Mucosa of descending colon (tissue), 3 donors: ENCODE data around the gene RNF128. TPM values are rescaled to one million over a fixed set of nuclear protein-coding genes. Genes with fewer than 3 reads are reported as not detected.
"Not testable (repeated sequence)": the region's sequence is repeated elsewhere in the genome, so short reads cannot be mapped to it uniquely, and the experiment has no call there.

ENCODE experiments used
- ATAC-seq: fragments of 200-7000 bp; cut with Tn5 transposase; one replicate; pipeline ENCODE4 v1.9.1; 2020; ENCODE audit warnings: mild to moderate bottlenecking, moderate library complexity
- DNase-seq, 3 donors: peaks; one replicate each; pipeline ENCODE4 v3.0.0-alpha.2; 2020
- H3K36me3 ChIP-seq: fragments of 200-600 bp; one replicate; pipeline ENCODE4 v1.8.0; 2021; ENCODE audit warnings: low read depth, mild to moderate bottlenecking
- H3K4me1 ChIP-seq: fragments of 200-600 bp; one replicate; pipeline ENCODE4 v1.8.0; 2021; ENCODE audit warnings: low read depth, mild to moderate bottlenecking
- H3K4me3 ChIP-seq: fragments of 200-600 bp; one replicate; pipeline ENCODE4 v1.8.0; 2021; ENCODE audit warnings: mild to moderate bottlenecking
- H3K9me3 ChIP-seq: fragments of 200-600 bp; one replicate; pipeline ENCODE4 v1.8.0; 2021; ENCODE audit warnings: mild to moderate bottlenecking
- intact Hi-C, 2 donors: fragments of 100-400 bp; cut with DNase I in 1 of 2; cut with micrococcal nuclease in 1 of 2; formaldehyde crosslinking; loops; one replicate each; pipeline versions ENCODE4 v1.11.0 to v1.11.1; 2022; cut with DNase I, micrococcal nuclease
- total RNA-seq, 3 donors: library from RNA; stranded (reverse); fragmentation: NEBNext Ultra II Directional in 2 of 3; extraction: Animal tissue kit (Norgen Biotek cat#: 25700) in 2 of 3; gene quantifications; one replicate each; pipeline versions ENCODE4 v1.2.1 to v1.2.4, GENCODE V29; 2021 to 2023
- TF ChIP-seq, protein P1 (sequence below): fragments of 200-600 bp; IDR thresholded peaks from one replicate; pipeline ENCODE4 v1.8.0; 2022; ENCODE audit warnings: antibody characterized with exemption, mild to moderate bottlenecking
- donor health status: DM: no; HTN: no; CAD: no; lungs with moderate emphysema.
- donor health status: DM: no; HTN: no; CAD: no.
- donor health status: DM: no; HTN: yes; CAD: no.

Gene RNF128
- total RNA-seq, 3 donors from 2014 or later = 13.5 to 51.5 (median 25.5) TPM

DNA sequence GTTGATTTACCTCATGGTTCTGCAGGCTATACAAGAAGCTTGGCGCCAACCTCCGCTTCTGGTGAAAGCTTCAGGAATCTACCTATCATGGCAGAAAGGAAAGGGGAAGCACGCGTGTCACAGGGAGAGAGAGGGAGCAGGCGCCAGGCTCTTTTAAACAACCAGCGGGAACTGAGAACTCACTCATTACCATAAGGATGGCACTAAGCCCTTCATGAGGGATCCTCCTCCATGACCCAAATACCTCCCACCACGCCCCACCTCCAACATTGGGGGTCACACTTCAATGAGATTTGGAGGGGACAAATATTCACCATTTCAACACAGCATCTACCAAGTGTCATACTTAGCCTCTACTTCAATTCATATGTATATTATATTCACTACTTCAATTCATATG, 57.2 kb downstream of the RNF128 start:
- Histone ChIP-seq H3K36me3 (no peaks in the 10 kb centered on the region), H3K4me1 (peaks cover 2% of the 10 kb centered on the region), H3K4me3 (no peak overlapping the region), H3K9me3 (no peaks in the 10 kb centered on the region)
- intact Hi-C loops = no loop called here
- no peak for DNase-seq
- TF ChIP-seq, protein P1, sequence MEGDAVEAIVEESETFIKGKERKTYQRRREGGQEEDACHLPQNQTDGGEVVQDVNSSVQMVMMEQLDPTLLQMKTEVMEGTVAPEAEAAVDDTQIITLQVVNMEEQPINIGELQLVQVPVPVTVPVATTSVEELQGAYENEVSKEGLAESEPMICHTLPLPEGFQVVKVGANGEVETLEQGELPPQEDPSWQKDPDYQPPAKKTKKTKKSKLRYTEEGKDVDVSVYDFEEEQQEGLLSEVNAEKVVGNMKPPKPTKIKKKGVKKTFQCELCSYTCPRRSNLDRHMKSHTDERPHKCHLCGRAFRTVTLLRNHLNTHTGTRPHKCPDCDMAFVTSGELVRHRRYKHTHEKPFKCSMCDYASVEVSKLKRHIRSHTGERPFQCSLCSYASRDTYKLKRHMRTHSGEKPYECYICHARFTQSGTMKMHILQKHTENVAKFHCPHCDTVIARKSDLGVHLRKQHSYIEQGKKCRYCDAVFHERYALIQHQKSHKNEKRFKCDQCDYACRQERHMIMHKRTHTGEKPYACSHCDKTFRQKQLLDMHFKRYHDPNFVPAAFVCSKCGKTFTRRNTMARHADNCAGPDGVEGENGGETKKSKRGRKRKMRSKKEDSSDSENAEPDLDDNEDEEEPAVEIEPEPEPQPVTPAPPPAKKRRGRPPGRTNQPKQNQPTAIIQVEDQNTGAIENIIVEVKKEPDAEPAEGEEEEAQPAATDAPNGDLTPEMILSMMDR = no peak
- ATAC-seq = no peak

DNA sequence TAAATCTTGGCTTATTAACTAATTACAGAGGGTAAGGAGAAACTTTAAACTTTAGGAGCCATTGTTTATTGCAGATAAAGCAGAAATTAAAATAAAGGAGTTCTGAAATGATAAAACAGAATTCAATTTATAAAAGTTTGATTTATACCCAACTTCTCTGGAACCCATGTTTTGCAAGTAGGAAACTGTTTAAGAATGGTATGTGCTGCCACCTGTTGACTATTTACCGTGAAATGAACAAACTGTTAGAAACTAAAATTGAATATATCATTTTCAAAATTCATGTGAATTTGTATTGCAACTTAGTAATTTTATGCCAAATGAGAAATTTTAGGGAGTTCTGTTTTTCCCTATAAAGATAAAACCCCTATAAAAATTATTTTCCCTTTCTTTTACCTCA, 65.0 kb downstream of the RNF128 start:
- DNase-seq = peak in 1 of 3 donors; percentile 37
- no peaks in the 10 kb centered on the region for H3K36me3 ChIP-seq
- TF ChIP-seq, protein P1 = no peak
- H3K9me3 ChIP-seq = no peaks in the 10 kb centered on the region
- intact Hi-C loops = no loop called here
- no peak for ATAC-seq
- no peak overlapping the region for H3K4me3 ChIP-seq
- H3K4me1 ChIP-seq = no peaks in the 10 kb centered on the region

GRCh38 chrX:106802063-106802387, 75.5 kb downstream of the RNF128 start:
- H3K4me1 ChIP-seq = no peaks in the 10 kb centered on the region
- H3K36me3 ChIP-seq = no peaks in the 10 kb centered on the region
- DNase-seq (peak in 2 of 3 donors; percentile 23 to 26), ATAC-seq (peak; percentile 59)
- H3K4me3 ChIP-seq = peak overlapping the region; percentile 26
- TF ChIP-seq, protein P1 = no peak
- no peaks in the 10 kb centered on the region for H3K9me3 ChIP-seq
- intact Hi-C loops = no loop called here

DNA sequence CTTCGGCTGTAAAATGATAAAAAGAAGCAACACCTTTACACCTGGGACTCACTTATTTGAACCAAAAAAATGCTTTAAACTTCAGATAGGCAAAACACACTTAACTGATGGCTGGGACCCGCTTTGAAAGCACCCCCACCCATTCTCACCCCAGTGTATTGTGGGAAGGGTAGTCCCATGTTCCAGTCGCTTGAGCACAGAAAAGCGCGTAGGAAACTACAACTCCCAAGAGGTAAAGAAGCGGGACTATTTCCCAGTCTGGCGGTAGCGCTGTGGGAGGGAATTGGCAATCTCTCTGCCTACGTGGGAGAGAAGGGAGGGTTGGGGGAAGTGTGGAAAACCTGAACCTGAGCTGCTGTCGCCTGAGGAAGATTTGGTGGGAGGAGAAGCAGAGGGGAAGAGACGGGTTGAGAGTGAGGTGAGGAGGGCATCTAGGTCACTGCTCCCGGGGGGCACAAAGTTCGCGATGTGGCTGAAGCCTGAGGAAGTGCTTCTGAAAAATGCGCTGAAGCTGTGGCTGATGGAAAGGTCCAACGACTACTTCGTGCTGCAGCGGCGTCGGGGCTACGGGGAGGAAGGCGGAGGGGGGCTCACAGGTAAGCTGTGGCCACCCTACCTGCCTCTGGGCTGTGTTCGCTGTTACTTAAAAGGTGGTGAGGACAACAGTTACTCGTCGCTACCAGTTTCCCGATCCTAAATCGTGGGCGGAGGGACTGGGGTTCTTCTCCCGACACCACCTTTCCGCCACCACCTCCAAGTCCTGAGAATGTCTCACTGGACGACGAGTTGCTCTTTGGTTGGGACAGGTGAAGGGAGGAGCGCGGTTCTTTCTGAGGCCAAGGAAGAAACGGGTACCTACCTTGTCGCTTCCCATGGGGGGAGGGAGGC, 76.1 kb downstream of the RNF128 start, which contains the start of gene TBC1D8B:
Gene TBC1D8B (plus strand): TSS at position 286 of the 888 bp plus-strand sequence. CDS start 181 bp downstream, at position 467.
- TF ChIP-seq, protein P1 = no peak
- peak; percentile 98 for ATAC-seq
- intact Hi-C loops = no loop called here

DNA sequence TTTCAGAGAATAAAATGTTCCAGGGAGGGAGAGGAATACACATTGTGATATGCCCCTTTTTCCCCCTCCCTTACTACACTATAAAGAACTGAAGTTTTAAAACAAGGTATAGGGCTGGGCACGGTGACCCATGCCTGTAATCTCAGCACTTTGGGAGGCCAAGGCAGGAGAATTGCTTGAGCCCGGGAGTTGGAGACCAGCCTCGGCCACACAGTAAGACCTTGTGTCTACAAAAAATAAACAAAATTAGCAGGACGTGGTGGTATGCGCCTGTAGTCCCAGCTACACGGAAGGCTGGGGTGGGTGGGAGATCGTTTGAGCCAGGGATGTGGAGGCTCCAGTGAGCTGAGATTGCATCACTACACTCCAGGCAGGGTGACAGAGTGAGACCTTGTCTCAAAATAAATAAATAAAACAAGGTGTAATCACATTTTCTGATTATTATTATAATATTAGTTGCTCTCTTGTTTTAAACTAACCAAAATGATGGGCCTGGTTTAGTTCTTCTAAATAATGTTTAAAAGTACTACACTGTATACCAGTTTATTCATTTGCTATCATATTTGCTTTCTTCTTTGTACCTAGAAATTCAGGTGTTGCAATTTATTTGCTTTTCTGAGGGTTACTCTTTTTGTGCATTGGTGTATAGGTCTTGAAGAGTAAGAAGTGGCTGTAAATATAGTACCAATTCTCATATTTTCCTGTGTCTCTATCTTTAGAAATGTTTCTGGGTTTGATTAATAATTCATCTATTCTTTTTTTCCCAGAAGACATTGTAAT, 84.8 kb downstream of the RNF128 start:
- no peak for DNase-seq
- H3K9me3 ChIP-seq = no peaks in the 10 kb centered on the region
- TF ChIP-seq, protein P1 = no peak
- intact Hi-C loops = no loop called here
- no peaks in the 10 kb centered on the region for H3K4me1 ChIP-seq
- H3K36me3 ChIP-seq = no peaks in the 10 kb centered on the region
- no peak for ATAC-seq
- no peak overlapping the region for H3K4me3 ChIP-seq

More for the DNA sequence above, 76.1 kb downstream of the RNF128 start, which contains the start of gene TBC1D8B:
- Histone ChIP-seq H3K4me3 (peak within 1 kb of the TSS; percentile 26), H3K4me1 (no peaks in the 10 kb centered on the region), H3K9me3 (no peaks in the 10 kb centered on the region), H3K36me3 (no peaks in the 10 kb centered on the region)
- peak; percentile 71 to 83 (median 77) for DNase-seq

- intact Hi-C loops, DNase-seq, H3K36me3 ChIP-seq, H3K4me1 ChIP-seq, ATAC-seq, H3K4me3 ChIP-seq, H3K9me3 ChIP-seq: not testable (repeated sequence)
Observed at GRCh38 chrX:106812930-106813329, 86.4 kb downstream of the RNF128 start.

DNA sequence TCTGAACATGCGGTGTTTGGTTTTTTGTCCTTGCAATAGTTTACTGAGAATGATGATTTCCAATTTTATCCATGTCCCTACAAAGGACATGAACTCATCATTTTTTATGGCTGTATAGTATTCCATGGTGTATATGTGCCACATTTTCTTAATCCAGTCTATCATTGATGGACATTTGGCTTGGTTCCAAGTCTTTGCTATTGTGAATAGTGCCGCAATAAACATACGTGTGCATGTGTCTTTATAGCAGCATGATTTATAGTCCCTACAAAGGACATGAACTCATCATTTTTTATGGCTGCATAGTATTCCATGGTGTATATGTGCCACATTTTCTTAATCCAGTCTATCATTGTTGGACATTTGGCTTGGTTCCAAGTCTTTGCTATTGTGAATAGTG, 87.6 kb downstream of the RNF128 start:
- ATAC-seq, H3K9me3 ChIP-seq, H3K36me3 ChIP-seq, H3K4me3 ChIP-seq, DNase-seq, H3K4me1 ChIP-seq, intact Hi-C loops: not testable (repeated sequence)
